ENCODE measurements around the gene MYZAP. TPM values are rescaled to one million over a fixed set of nuclear protein-coding genes. Genes with fewer than 3 reads are reported as not detected.

The MYZAP gene
- total and polyA plus RNA-seq, 2 experiments from 2014 or later, result 1.0 to 1.5 TPM

GRCh38 chr15:57625703-57626448, 34.2 kb downstream of the MYZAP start:
- no peaks in the 10 kb centered on the region for H4K20me1 ChIP-seq (replicated peaks; ENCODE audit: insufficient read depth)
- Mint-ChIP-seq H3K36me3 (ENCODE audit: low read depth) (no peaks in the 10 kb centered on the region), H3K27me3 (ENCODE audit: insufficient read depth, low read depth, poor library complexity) (peaks cover 5% of the 10 kb centered on the region), H3K4me1 (peaks cover 6% of the 10 kb centered on the region; the same call in 2 of the 3 replicates), H3K9me3 (no peaks in the 10 kb centered on the region), H3K4me3 (no peak overlapping the region), H3K27ac (no peak overlapping the region)
- no peaks in the 10 kb centered on the region for H3K4me1 ChIP-seq (ENCODE audit: insufficient read depth)
- H3K36me3 ChIP-seq (ENCODE audit: insufficient read depth), result no peaks in the 10 kb centered on the region
- H3K4me2 ChIP-seq, result no peak overlapping the region
- no peak for ATAC-seq
- no peaks in the 10 kb centered on the region for H3K27me3 ChIP-seq (ENCODE audit: insufficient read depth)
- no peak for DNase-seq (ENCODE audit: low spot score)
- H2AFZ ChIP-seq, result no peak overlapping the region
- TF ChIP-seq POLR2AphosphoS5 (IDR thresholded peaks at IDR 0.05; ENCODE audit: low read depth), result no peak
- TF ChIP-seq JUNB (IDR thresholded peaks at IDR 0.05; ENCODE audit: unreplicated experiment), result no peak
- no peak for TF ChIP-seq EZH2 (IDR thresholded peaks at IDR 0.05; ENCODE audit: low read depth, unreplicated experiment)
- TF ChIP-seq, protein P1, sequence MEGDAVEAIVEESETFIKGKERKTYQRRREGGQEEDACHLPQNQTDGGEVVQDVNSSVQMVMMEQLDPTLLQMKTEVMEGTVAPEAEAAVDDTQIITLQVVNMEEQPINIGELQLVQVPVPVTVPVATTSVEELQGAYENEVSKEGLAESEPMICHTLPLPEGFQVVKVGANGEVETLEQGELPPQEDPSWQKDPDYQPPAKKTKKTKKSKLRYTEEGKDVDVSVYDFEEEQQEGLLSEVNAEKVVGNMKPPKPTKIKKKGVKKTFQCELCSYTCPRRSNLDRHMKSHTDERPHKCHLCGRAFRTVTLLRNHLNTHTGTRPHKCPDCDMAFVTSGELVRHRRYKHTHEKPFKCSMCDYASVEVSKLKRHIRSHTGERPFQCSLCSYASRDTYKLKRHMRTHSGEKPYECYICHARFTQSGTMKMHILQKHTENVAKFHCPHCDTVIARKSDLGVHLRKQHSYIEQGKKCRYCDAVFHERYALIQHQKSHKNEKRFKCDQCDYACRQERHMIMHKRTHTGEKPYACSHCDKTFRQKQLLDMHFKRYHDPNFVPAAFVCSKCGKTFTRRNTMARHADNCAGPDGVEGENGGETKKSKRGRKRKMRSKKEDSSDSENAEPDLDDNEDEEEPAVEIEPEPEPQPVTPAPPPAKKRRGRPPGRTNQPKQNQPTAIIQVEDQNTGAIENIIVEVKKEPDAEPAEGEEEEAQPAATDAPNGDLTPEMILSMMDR (conservative IDR thresholded peaks at IDR 0.05; ENCODE audit: low read depth in 2 of 2), result no peak
- no peak for TF ChIP-seq STAT1 (IDR thresholded peaks at IDR 0.05; ENCODE audit: unreplicated experiment)
- no peaks in the 10 kb centered on the region for H3F3A ChIP-seq (replicated peaks; ENCODE audit: low read depth)
- no peak overlapping the region for H3K27ac ChIP-seq (ENCODE audit: low read depth)
- no peaks in the 10 kb centered on the region for H3K79me2 ChIP-seq (replicated peaks; ENCODE audit: insufficient read depth)
- no peaks in the 10 kb centered on the region for H3K9me2 ChIP-seq (ENCODE audit: insufficient read depth)
- no peak overlapping the region for H3K4me3 ChIP-seq

- H3K27ac Mint-ChIP-seq, result no peak overlapping the region
- TF ChIP-seq EZH2phosphoT487 (IDR thresholded peaks at IDR 0.05; ENCODE audit: unreplicated experiment) (no peak), ZNF462 (CRISPR knock-in tag; IDR thresholded peaks at IDR 0.05) (no peak), EZH2 (IDR thresholded peaks at IDR 0.05; ENCODE audit: low read depth, unreplicated experiment) (no peak), POLR2AphosphoS5 (IDR thresholded peaks at IDR 0.05; ENCODE audit: low read depth) (no peak)
- TF ChIP-seq, protein P2, sequence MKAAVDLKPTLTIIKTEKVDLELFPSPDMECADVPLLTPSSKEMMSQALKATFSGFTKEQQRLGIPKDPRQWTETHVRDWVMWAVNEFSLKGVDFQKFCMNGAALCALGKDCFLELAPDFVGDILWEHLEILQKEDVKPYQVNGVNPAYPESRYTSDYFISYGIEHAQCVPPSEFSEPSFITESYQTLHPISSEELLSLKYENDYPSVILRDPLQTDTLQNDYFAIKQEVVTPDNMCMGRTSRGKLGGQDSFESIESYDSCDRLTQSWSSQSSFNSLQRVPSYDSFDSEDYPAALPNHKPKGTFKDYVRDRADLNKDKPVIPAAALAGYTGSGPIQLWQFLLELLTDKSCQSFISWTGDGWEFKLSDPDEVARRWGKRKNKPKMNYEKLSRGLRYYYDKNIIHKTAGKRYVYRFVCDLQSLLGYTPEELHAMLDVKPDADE (IDR thresholded peaks at IDR 0.05), result no peak
Measured at GRCh38 chr15:57626713-57627440, 35.2 kb downstream of the MYZAP start.

More at GRCh38 chr15:57626713-57627440, 35.2 kb downstream of the MYZAP start:
- H3K4me1 ChIP-seq (ENCODE audit: insufficient read depth), result no peaks in the 10 kb centered on the region
- Mint-ChIP-seq H3K4me3 (no peak overlapping the region), H3K36me3 (ENCODE audit: low read depth) (no peaks in the 10 kb centered on the region), H3K9me3 (no peaks in the 10 kb centered on the region), H3K4me1 (peaks cover 6% of the 10 kb centered on the region; the same call in 2 of the 3 replicates), H3K27me3 (ENCODE audit: insufficient read depth, low read depth, poor library complexity) (peaks cover 7% of the 10 kb centered on the region)
- no peaks in the 10 kb centered on the region for H4K20me1 ChIP-seq (replicated peaks; ENCODE audit: insufficient read depth)
- H2AFZ ChIP-seq, result no peak overlapping the region
- H3K4me2 ChIP-seq, result no peak overlapping the region
- no peaks in the 10 kb centered on the region for H3K36me3 ChIP-seq (ENCODE audit: insufficient read depth)
- no peaks in the 10 kb centered on the region for H3F3A ChIP-seq (replicated peaks; ENCODE audit: low read depth)
- no peak overlapping the region for H3K27ac ChIP-seq (ENCODE audit: low read depth)
- H3K79me2 ChIP-seq (replicated peaks; ENCODE audit: insufficient read depth), result no peaks in the 10 kb centered on the region
- no peak for DNase-seq (ENCODE audit: low spot score)
- no peaks in the 10 kb centered on the region for H3K9me2 ChIP-seq (ENCODE audit: insufficient read depth)
- no peaks in the 10 kb centered on the region for H3K27me3 ChIP-seq (ENCODE audit: insufficient read depth)
- no peak; the same call in 2 of the 3 replicates for ATAC-seq
- no peak overlapping the region for H3K4me3 ChIP-seq
